Skeletal muscle tissue (tissue), 4 donors: ENCODE measurements around the gene SGCA. TPM values are rescaled to one million over a fixed set of nuclear protein-coding genes. Genes with fewer than 3 reads are reported as not detected.

Experiments
- H3K27ac ChIP-seq: one replicate; pipeline ENCODE4 v1.7.0; 2013; ENCODE audit warnings: mild to moderate bottlenecking, low read depth, low read length, inconsistent platforms
- H3K27me3 ChIP-seq, 3 donors: one replicate each; pipeline ENCODE4 v1.7.0; 2013; ENCODE audit warnings: low read length in 3 of 3; ENCODE audit not compliant: control insufficient read depth in 3 of 3, insufficient read depth in 3 of 3
- H3K36me3 ChIP-seq, 3 donors: one replicate each; pipeline ENCODE4 v1.7.0; 2013; ENCODE audit warnings: low read length in 3 of 3; ENCODE audit not compliant: control insufficient read depth in 3 of 3, insufficient read depth in 3 of 3
- H3K4me1 ChIP-seq, 3 donors: one replicate each; pipeline ENCODE4 v1.7.0; 2013; ENCODE audit warnings: low read length in 3 of 3, mild to moderate bottlenecking in 3 of 3; ENCODE audit not compliant: control insufficient read depth in 3 of 3, insufficient read depth in 3 of 3
- H3K4me3 ChIP-seq, 3 donors: one replicate each; pipeline ENCODE4 v1.7.0; 2013; ENCODE audit warnings: low read length in 3 of 3
- H3K9ac ChIP-seq, 3 donors: one replicate each; pipeline ENCODE4 v1.7.0; 2013; ENCODE audit warnings: low read length in 3 of 3, mild to moderate bottlenecking in 3 of 3, moderate library complexity in 2 of 3, low read depth in 1 of 3
- H3K9me3 ChIP-seq, 3 donors: one replicate each; pipeline ENCODE4 v1.7.0; 2013; ENCODE audit warnings: low read length in 3 of 3; ENCODE audit not compliant: control insufficient read depth in 3 of 3
- total RNA-seq: library from RNA; depleted of rRNA; stranded (reverse); fragments of >200 nt; gene quantifications from one replicate; pipeline ENCODE4 v1.2.3, GENCODE V29; 2014
- donor health status: Osteomylitis.

SGCA gene
- total RNA-seq, 1 donor from 2014 or later = 158 TPM

GRCh38 chr17:50213026-50214022 is 47.5 kb downstream of the SGCA start:
- Histone ChIP-seq H3K27ac (no peak overlapping the region), H3K4me1 (peaks cover 21 to 25% (median 23%) of the 10 kb centered on the region in 3 donors)

GRCh38 chr17:50214976-50215760 is 49.4 kb downstream of the SGCA start:
- Histone ChIP-seq H3K27me3 (peaks cover 0 to 13% (median 8%) of the 10 kb centered on the region in 3 donors), H3K4me3 (no peak overlapping the region), H3K9ac (no peak overlapping the region), H3K9me3 (no peaks in the 10 kb centered on the region), H3K4me1 (peaks cover 19 to 26% (median 20%) of the 10 kb centered on the region in 3 donors), H3K27ac (peak overlapping the region; percentile 30), H3K36me3 (no peaks in the 10 kb centered on the region)

More at GRCh38 chr17:50213026-50214022, 47.5 kb downstream of the SGCA start:
- Histone ChIP-seq H3K27me3 (peaks cover 0 to 30% (median 21%) of the 10 kb centered on the region in 3 donors), H3K36me3 (no peaks in the 10 kb centered on the region), H3K4me3 (no peak overlapping the region), H3K9me3 (no peaks in the 10 kb centered on the region), H3K9ac (no peak overlapping the region)

- no peak overlapping the region for H3K9ac ChIP-seq
- H3K36me3 ChIP-seq = no peaks in the 10 kb centered on the region
- no peaks in the 10 kb centered on the region for H3K27me3 ChIP-seq
- H3K27ac ChIP-seq = peak overlapping the region; percentile 78
- peaks cover 22 to 27% (median 25%) of the 10 kb centered on the region in 3 donors for H3K4me1 ChIP-seq
- no peaks in the 10 kb centered on the region for H3K9me3 ChIP-seq
- H3K4me3 ChIP-seq = no peak overlapping the region
Observed at GRCh38 chr17:50217591-50217990, 51.8 kb downstream of the SGCA start.

- H3K36me3 ChIP-seq = no peaks in the 10 kb centered on the region
- no peak overlapping the region for H3K9ac ChIP-seq
- H3K27me3 ChIP-seq = no peaks in the 10 kb centered on the region
- H3K27ac ChIP-seq = peak overlapping the region; percentile 78
- H3K4me3 ChIP-seq = no peak overlapping the region
- H3K4me1 ChIP-seq = peaks cover 23 to 32% (median 25%) of the 10 kb centered on the region in 3 donors
- no peaks in the 10 kb centered on the region for H3K9me3 ChIP-seq
Observed at GRCh38 chr17:50218071-50218759, 52.4 kb downstream of the SGCA start.

GRCh38 chr17:50218771-50219315 is 53.0 kb downstream of the SGCA start:
- H3K4me3 ChIP-seq = no peak overlapping the region
- H3K27me3 ChIP-seq = no peaks in the 10 kb centered on the region
- H3K4me1 ChIP-seq = peaks cover 22 to 32% (median 25%) of the 10 kb centered on the region in 3 donors
- H3K27ac ChIP-seq = peak overlapping the region; percentile 78
- H3K9ac ChIP-seq = no peak overlapping the region
- H3K9me3 ChIP-seq = no peaks in the 10 kb centered on the region
- no peaks in the 10 kb centered on the region for H3K36me3 ChIP-seq

- H3K4me1 ChIP-seq = peaks cover 22 to 32% (median 25%) of the 10 kb centered on the region in 3 donors
- no peak overlapping the region for H3K4me3 ChIP-seq
- H3K9me3 ChIP-seq = no peaks in the 10 kb centered on the region
- H3K27me3 ChIP-seq = no peaks in the 10 kb centered on the region
- peak overlapping the region; percentile 78 for H3K27ac ChIP-seq
- H3K36me3 ChIP-seq = no peaks in the 10 kb centered on the region
- no peak overlapping the region for H3K9ac ChIP-seq
Observed at GRCh38 chr17:50219342-50219741, 53.5 kb downstream of the SGCA start.

- H3K9ac ChIP-seq = no peak overlapping the region
- H3K27me3 ChIP-seq = no peaks in the 10 kb centered on the region
- H3K4me3 ChIP-seq = no peak overlapping the region
- peaks cover 16 to 32% (median 22%) of the 10 kb centered on the region in 3 donors for H3K4me1 ChIP-seq
- peak overlapping the region; percentile 78 for H3K27ac ChIP-seq
- H3K36me3 ChIP-seq = no peaks in the 10 kb centered on the region
- no peaks in the 10 kb centered on the region for H3K9me3 ChIP-seq
Observed at GRCh38 chr17:50219939-50220465, 54.2 kb downstream of the SGCA start.

- no peaks in the 10 kb centered on the region for H3K9me3 ChIP-seq
- no peaks in the 10 kb centered on the region for H3K27me3 ChIP-seq
- no peak overlapping the region for H3K4me3 ChIP-seq
- peaks cover 16 to 32% (median 22%) of the 10 kb centered on the region in 3 donors for H3K4me1 ChIP-seq
- H3K36me3 ChIP-seq = no peaks in the 10 kb centered on the region
- H3K9ac ChIP-seq = no peak overlapping the region
- peak overlapping the region; percentile 78 for H3K27ac ChIP-seq
Observed at GRCh38 chr17:50220811-50221210, 55.0 kb downstream of the SGCA start.

- Histone ChIP-seq H3K27me3 (no peaks in the 10 kb centered on the region), H3K4me1 (peaks cover 16 to 32% (median 22%) of the 10 kb centered on the region in 3 donors), H3K4me3 (no peak overlapping the region), H3K9me3 (no peaks in the 10 kb centered on the region), H3K36me3 (no peaks in the 10 kb centered on the region), H3K27ac (peak overlapping the region; percentile 78), H3K9ac (no peak overlapping the region)
Observed at GRCh38 chr17:50221266-50221863, 55.6 kb downstream of the SGCA start.
